Body of pancreas (tissue), 4 donors: Measurements from ENCODE around the gene RSPH1.

Source experiments
- CTCF ChIP-seq, 7 experiments: fragments of 450-650 bp in 4 of 7; fragments of 200-600 bp in 3 of 7; sonication (generic) in 3 of 7; IDR thresholded peaks; one replicate each; pipeline ENCODE4 v1.5.1; 2016 to 2019; ENCODE audit warnings: antibody characterized with exemption in 7 of 7
- POLR2A ChIP-seq, 3 donors: fragments of 450-650 bp; IDR thresholded peaks; one replicate each; pipeline ENCODE4 v1.6.1; 2016; ENCODE audit warnings: antibody characterized with exemption in 3 of 3, mild to moderate bottlenecking in 2 of 3

- no peak for TF ChIP-seq CTCF (IDR thresholded peaks at IDR 0.05)
- no peak for TF ChIP-seq POLR2A (IDR thresholded peaks at IDR 0.05)
Measured at GRCh38 chr21:42526379-42526727, 30.3 kb upstream of the RSPH1 start.
